ENCODE results near the gene CCDC152.

DNA sequence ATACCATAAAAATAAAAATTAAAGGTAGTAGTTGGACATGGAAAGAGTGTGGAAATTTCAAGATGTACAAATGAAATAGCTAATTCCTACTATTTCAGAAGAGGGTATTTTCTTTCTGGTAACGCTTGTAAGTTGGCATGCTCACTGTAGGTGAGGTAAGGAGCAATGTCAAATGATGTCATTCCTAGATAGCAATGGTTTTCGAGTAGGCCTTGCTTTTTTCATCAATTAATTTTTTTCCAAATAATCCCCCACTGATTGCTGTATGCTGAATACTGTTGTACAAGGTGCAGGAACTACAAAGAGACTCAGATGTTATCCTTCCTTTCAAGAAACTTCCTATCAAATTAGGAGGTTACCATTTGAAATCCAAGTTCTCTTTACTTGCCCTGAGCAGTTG, 56.0 kb downstream of the CCDC152 start:
- TF ChIP-seq, protein P1, sequence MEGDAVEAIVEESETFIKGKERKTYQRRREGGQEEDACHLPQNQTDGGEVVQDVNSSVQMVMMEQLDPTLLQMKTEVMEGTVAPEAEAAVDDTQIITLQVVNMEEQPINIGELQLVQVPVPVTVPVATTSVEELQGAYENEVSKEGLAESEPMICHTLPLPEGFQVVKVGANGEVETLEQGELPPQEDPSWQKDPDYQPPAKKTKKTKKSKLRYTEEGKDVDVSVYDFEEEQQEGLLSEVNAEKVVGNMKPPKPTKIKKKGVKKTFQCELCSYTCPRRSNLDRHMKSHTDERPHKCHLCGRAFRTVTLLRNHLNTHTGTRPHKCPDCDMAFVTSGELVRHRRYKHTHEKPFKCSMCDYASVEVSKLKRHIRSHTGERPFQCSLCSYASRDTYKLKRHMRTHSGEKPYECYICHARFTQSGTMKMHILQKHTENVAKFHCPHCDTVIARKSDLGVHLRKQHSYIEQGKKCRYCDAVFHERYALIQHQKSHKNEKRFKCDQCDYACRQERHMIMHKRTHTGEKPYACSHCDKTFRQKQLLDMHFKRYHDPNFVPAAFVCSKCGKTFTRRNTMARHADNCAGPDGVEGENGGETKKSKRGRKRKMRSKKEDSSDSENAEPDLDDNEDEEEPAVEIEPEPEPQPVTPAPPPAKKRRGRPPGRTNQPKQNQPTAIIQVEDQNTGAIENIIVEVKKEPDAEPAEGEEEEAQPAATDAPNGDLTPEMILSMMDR (IDR thresholded peaks at IDR 0.05), result no peak
- TF ChIP-seq POLR2A (IDR thresholded peaks at IDR 0.05), result no peak
